Liver (tissue), 3 donors: ENCODE results near the gene NTNG2.

Experiments used
- ATF3 ChIP-seq: IDR thresholded peaks from 2 replicates; pipeline ENCODE4 v1.6.1; 2016; ENCODE audit warnings: antibody characterized with exemption
- CTCF ChIP-seq: fragments of 150-350 bp; IDR thresholded peaks from 2 replicates; pipeline ENCODE4 v1.5.1; 2017; ENCODE audit warnings: improper control_type of control experiment, low read depth, low read length; ENCODE audit not compliant: missing input control
- EGR1 ChIP-seq, 2 donors: IDR thresholded peaks; 2 replicates each; pipeline ENCODE4 v1.6.1; 2016 to 2018; ENCODE audit warnings: antibody characterized with exemption in 2 of 2, low read depth in 2 of 2
- FOXA1 ChIP-seq: IDR thresholded peaks from 2 replicates; pipeline ENCODE4 v1.6.1; 2016; ENCODE audit warnings: antibody characterized with exemption
- GABPA ChIP-seq, 2 donors: IDR thresholded peaks in 1 of 2; conservative IDR thresholded peaks in 1 of 2; 2 replicates each; pipeline ENCODE4 v1.6.1; 2016; ENCODE audit warnings: antibody characterized with exemption in 2 of 2, mild to moderate bottlenecking in 1 of 2, moderate library complexity in 1 of 2
- MAX ChIP-seq: IDR thresholded peaks from 2 replicates; pipeline ENCODE4 v1.6.1; 2016; ENCODE audit warnings: antibody characterized with exemption
- NR2F2 ChIP-seq: IDR thresholded peaks from 2 replicates; pipeline ENCODE4 v1.6.1; 2016; ENCODE audit warnings: antibody characterized with exemption
- RAD21 ChIP-seq, 2 donors: IDR thresholded peaks; 2 replicates each; pipeline ENCODE4 v1.6.1; 2016; ENCODE audit warnings: antibody characterized with exemption in 2 of 2, mild to moderate bottlenecking in 2 of 2
- REST ChIP-seq: IDR thresholded peaks from 2 replicates; pipeline ENCODE4 v1.6.1; 2016; ENCODE audit warnings: antibody characterized with exemption, mild to moderate bottlenecking
- RXRA ChIP-seq, 2 donors: IDR thresholded peaks; 2 replicates each; pipeline ENCODE4 v1.6.1; 2017 to 2018; ENCODE audit warnings: antibody characterized with exemption in 2 of 2, mild to moderate bottlenecking in 1 of 2
- SP1 ChIP-seq: IDR thresholded peaks from 2 replicates; pipeline ENCODE4 v1.6.1; 2018; ENCODE audit warnings: antibody characterized with exemption, mild to moderate bottlenecking
- TAF1 ChIP-seq: conservative IDR thresholded peaks from 2 replicates; pipeline ENCODE4 v1.6.1; 2016; ENCODE audit warnings: antibody characterized with exemption, mild to moderate bottlenecking
- YY1 ChIP-seq: IDR thresholded peaks from 2 replicates; pipeline ENCODE4 v1.6.1; 2016; ENCODE audit warnings: antibody characterized with exemption, mild to moderate bottlenecking
- ZBTB33 ChIP-seq: IDR thresholded peaks from 2 replicates; pipeline ENCODE4 v1.6.1; 2016; ENCODE audit warnings: antibody characterized with exemption
- donor health status: healthy.
- donor health status: healthy.

- TF ChIP-seq REST: no peak
- no peak for TF ChIP-seq EGR1 (IDR thresholded peaks at IDR 0.05; ENCODE audit: low read depth in 2 of 2)
- TF ChIP-seq CTCF: no peak
- TF ChIP-seq MAX: no peak
- TF ChIP-seq FOXA1: no peak
- TF ChIP-seq SP1: no peak
- no peak for TF ChIP-seq RAD21 (IDR thresholded peaks at IDR 0.05)
- TF ChIP-seq NR2F2: no peak
- no peak for TF ChIP-seq RXRA (IDR thresholded peaks at IDR 0.05)
- TF ChIP-seq ATF3: no peak
- TF ChIP-seq YY1: no peak
- no peak for TF ChIP-seq GABPA (IDR thresholded peaks at IDR 0.05 in 1 of 2, conservative IDR thresholded peaks at IDR 0.05 in 1 of 2)
- no peak for TF ChIP-seq TAF1
- TF ChIP-seq ZBTB33: no peak
These were observed 62.8 kb downstream of the NTNG2 start for GRCh38 chr9:132224645-132225044.
